ENCODE measurements around the gene RALGAPA2.

Gene RALGAPA2

DNA sequence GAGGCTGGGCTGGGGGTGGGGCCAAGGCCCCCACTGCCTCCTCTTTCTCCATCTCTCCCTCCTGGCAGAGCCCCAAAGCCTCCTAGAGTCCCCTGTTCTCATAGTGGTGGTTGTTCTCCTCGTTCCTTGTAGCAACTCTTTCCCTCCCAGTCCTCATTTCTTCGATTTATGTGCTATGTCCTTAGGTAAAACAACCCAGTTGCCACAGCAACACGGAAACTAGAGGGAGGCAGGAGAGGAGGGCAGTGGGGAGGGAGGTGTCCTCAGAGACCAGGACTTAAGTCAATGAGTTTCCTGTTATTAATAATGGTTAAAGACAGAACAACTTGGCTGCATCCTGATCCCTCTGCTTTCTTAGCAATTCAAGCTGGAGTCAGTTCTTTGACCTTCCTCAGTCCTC, 183.6 kb downstream of the RALGAPA2 start:
- FAIRE-seq: no peak

GRCh38 chr20:20527661-20528060, 184.8 kb downstream of the RALGAPA2 start:
- FAIRE-seq: no peak

DNA sequence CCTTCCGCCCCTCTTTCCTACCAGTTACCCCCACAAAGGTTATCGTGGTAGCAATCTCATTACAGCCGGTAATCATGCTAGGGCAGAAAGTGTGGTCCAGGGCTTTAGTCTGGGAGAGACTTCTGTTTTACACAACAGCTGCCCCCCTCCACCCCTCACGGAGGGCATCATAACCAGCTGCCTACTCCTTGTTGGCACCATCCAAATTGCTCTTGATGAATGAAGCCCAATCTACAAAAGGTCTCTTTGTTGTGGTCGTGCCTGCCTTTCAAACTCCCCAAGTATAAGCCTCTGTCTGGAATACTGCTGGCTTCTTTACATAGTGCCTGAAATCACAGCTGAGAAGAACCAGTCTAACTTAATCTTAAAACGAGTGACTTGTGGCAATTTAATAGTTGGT, 186.7 kb downstream of the RALGAPA2 start:
- FAIRE-seq: no peak

DNA sequence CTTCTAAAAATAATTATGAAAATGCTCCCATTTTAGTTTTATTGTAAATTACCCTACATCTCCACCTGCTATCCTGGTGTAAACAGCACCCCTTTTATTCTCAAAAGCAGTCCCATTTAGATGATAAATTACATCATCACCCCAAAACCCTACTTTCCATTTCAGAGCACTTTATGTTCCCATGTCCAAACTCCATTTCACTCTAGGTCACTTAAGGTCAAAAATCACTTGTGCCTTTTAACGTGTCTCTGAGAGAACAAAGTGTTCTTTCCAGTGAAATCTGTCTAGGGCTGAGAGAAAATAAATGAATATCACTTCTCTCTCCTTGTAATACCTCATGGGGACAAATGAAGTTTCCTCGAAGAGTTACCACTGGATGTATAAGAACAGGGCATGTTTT, 187.2 kb downstream of the RALGAPA2 start:
- no peak for FAIRE-seq

- no peak for FAIRE-seq
Measured at GRCh38 chr20:20524756-20525155, 187.7 kb downstream of the RALGAPA2 start.

DNA sequence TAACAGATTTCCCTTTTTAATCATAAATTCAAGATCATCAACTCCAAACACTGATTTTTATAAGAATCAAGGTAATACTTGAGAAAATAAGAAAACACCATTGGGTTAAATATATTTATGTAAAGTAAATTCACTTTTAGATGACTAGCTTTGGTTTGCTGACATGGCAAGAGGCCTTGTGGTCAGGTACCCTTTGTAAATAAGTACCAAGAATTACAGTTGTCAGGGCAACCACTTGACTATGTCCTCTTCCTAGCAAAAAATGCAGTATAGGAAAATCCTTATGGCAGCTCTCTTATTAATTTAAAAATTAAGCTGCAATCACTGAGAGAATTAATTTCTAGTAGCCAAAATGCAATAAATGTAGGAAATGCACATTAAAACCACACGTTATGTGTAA, 190.7 kb downstream of the RALGAPA2 start:
- FAIRE-seq: no peak

DNA sequence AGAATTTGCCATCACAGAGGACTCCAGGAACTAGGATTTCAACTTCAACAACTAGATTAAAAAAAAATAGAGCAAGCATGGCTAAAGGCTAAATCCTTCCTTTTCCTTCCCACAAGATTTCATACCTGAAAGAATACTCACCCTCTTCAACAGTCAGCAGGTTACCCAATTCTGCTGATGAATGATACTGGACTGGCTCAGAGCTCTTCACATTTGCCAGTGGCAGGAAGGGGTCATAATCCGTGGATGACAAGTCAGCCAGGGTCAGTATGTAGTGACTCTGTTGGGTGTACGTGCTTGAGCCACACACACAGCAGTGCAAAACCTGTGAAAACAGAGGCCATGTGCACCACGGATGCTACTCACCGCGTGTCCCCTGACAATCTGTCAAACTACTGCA, 191.7 kb downstream of the RALGAPA2 start:
- FAIRE-seq: no peak

- no peak for FAIRE-seq
Measured at GRCh38 chr20:20519269-20519668, 193.2 kb downstream of the RALGAPA2 start.

- no peak for FAIRE-seq
Measured at GRCh38 chr20:20518263-20518662, 194.2 kb downstream of the RALGAPA2 start.

DNA sequence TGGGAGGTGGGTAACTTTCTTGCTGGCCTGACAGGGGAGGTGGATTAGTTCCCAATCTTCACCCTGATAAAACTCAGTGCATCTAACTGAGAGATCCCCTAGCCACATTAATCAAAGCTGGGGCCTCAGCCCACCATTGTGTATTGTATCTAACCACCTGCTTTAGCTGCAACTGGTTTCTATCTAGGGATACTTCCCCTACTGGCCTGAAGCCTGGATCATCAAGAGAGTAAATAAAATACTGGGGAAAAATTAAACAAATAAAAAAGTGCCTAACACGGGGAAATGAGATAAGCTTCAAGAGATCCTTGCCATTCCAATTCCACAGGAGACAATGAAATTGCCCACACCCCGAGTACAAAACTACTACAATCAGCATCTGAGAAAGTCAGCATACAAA, 195.1 kb downstream of the RALGAPA2 start:
- FAIRE-seq: no peak

DNA sequence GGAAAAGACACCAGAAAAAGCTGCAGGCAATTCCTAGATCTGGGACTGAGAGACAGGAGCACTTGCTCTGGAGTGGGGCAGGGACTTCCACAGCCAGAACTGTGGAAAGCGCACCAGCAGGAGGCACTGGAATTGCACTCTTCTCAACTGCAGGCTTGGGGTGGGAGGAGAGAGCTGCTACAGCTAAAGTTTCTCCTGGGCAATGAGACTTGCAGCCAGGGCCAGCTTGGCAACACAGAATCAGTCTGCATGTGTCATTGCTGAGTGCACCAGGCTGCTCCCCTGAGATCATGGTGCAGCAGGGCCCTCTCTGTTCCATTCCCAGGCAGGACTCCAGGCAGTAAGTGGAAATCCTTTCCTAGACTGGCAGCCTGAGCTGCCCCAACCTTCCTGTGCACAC, 198.7 kb downstream of the RALGAPA2 start:
- FAIRE-seq: no peak

DNA sequence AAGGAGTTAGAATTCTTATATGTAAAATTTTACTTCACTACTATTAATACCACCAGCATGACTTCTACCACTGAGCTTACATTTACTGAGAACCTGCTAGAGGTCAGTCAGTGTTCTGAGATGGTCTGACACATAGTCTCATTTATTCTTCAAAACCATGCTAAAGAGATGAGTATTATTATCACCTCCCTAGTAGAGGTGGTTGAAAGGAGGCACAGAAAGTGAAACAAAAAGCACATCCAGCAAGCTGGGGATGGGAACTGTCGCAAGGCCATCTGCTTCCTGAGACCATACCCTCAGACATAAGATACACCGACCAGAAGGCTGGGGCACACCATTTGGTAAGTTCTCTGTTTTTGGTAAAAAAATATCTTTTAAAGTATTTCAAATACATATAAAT, 206.9 kb downstream of the RALGAPA2 start:
- FAIRE-seq: no peak

GRCh38 chr20:20503777-20504530, 208.5 kb downstream of the RALGAPA2 start:
- FAIRE-seq: no peak

GRCh38 chr20:20501128-20501527, 211.3 kb downstream of the RALGAPA2 start:
- FAIRE-seq: no peak

- no peak for FAIRE-seq
Measured at GRCh38 chr20:20500312-20500711, 212.1 kb downstream of the RALGAPA2 start.

DNA sequence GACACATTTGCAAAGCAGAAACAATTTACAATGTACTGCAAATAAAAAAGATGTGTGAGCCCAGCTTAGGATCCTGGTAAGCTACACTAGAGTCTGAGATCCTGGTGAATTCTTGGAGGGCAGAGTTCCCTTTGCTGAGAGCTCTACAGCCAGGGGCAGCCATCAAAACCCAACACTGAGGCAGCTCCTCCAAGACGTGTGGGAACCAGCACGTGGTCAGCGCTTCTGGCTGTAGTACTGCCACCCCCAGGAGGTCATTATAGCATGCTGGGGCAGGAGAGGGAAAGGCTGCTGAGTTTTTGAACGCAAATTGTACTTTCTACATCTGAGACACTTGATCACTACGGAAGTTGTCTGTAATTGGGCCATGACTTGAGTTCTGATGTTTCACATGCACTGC, 213.0 kb downstream of the RALGAPA2 start:
- FAIRE-seq: no peak

- no peak for FAIRE-seq
Measured at GRCh38 chr20:20498076-20498861, 214.2 kb downstream of the RALGAPA2 start.

DNA sequence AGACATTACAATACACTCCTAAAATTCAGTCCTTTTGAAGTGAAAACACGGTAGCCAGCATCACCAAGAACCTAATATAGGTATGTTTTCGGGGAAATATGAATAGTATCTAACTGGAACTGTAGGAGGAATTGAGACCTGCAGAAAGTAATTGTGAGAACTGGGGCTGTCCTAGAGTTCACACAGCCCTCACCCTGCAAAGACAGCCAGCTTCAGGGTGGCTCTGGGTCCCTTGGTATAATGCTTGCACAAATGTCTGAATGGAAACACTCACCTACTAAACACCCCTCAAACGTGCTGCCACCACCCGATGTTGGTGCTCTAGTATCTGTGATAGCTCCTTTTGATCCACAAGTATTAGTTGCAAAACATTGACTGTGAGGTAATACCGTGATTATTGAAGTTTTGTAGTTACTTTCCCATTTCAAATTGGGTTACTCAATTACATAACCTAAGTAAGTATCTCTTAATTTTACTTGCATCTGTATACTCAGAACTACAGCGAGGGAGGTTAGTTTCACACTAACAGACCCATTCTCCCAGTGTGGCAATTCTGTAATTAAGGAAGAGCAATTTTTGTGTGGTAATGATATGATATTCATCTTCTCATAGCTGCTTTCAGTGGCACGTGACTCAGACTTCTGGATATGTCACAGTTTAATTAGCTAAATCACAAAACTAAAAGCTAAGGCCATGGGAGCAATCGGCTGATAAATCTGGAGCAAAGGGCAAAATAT, 215.0 kb downstream of the RALGAPA2 start:
- no peak for FAIRE-seq

GRCh38 chr20:20495729-20496503, 216.5 kb downstream of the RALGAPA2 start:
- FAIRE-seq: no peak

- no peak for FAIRE-seq
Measured at GRCh38 chr20:20493701-20494100, 218.7 kb downstream of the RALGAPA2 start.

GRCh38 chr20:20492521-20493332, 219.7 kb downstream of the RALGAPA2 start:
- no peak for FAIRE-seq

DNA sequence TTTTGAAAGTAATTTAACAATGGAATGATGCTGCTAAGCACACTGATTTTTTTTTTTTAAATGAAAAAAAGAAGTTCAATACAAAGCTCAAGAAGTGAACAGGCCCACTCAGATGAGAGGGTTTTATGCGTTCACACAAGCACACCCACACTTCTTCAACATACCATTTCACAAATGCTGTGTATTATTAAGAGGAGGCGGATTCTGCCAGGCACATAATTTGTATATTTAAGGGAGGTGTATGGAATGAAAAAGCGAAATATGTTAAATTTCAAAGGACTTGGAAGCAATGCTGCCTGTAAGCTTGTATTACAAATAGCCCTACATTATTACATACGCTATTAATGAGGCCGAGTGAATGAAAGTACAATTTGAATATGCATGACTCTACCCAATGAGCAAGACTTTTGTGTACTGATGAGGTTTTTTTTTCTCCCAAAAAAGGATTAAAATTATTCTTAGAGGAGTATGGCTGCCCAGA, 220.6 kb downstream of the RALGAPA2 start:
- FAIRE-seq: no peak
